ENCODE measurements around the gene CBX6. TPM values are rescaled to one million over a fixed set of nuclear protein-coding genes. Genes with fewer than 3 reads are reported as not detected.

The CBX6 gene
- total RNA-seq, 2 donors from 2014 or later, result 28.0 to 57.0 TPM

GRCh38 chr22:38823076-38823475 is 48.9 kb downstream of the CBX6 start:
- TF ChIP-seq CTCF (IDR thresholded peaks at IDR 0.05), result no peak
- H3K4me1 ChIP-seq, result no peaks in the 10 kb centered on the region
- no peak for DNase-seq (ENCODE audit: low spot score)
- H3K36me3 ChIP-seq, result no peaks in the 10 kb centered on the region
- H3K4me3 ChIP-seq, result no peak overlapping the region
- no peaks in the 10 kb centered on the region for H3K9me3 ChIP-seq
- no peak overlapping the region for H3K27ac ChIP-seq
- H3K27me3 ChIP-seq, result no peaks in the 10 kb centered on the region

GRCh38 chr22:38820020-38820419 is 52.0 kb downstream of the CBX6 start:
- no peaks in the 10 kb centered on the region for H3K4me1 ChIP-seq
- no peaks in the 10 kb centered on the region for H3K36me3 ChIP-seq
- no peak for TF ChIP-seq CTCF (IDR thresholded peaks at IDR 0.05)
- H3K4me3 ChIP-seq, result no peak overlapping the region
- H3K27me3 ChIP-seq, result no peaks in the 10 kb centered on the region
- DNase-seq (ENCODE audit: low spot score), result no peak
- H3K9me3 ChIP-seq, result no peaks in the 10 kb centered on the region
- no peak overlapping the region for H3K27ac ChIP-seq

GRCh38 chr22:38819387-38819940 is 52.6 kb downstream of the CBX6 start:
- H3K9me3 ChIP-seq, result no peaks in the 10 kb centered on the region
- no peaks in the 10 kb centered on the region for H3K36me3 ChIP-seq
- no peak for TF ChIP-seq CTCF (IDR thresholded peaks at IDR 0.05)
- no peaks in the 10 kb centered on the region for H3K4me1 ChIP-seq
- no peak overlapping the region for H3K4me3 ChIP-seq
- DNase-seq (ENCODE audit: low spot score), result no peak
- H3K27me3 ChIP-seq, result no peaks in the 10 kb centered on the region
- no peak overlapping the region for H3K27ac ChIP-seq

GRCh38 chr22:38817196-38817595 is 54.8 kb downstream of the CBX6 start:
- no peak for TF ChIP-seq CTCF (IDR thresholded peaks at IDR 0.05)
- H3K4me1 ChIP-seq, result no peaks in the 10 kb centered on the region
- no peaks in the 10 kb centered on the region for H3K9me3 ChIP-seq
- H3K36me3 ChIP-seq, result no peaks in the 10 kb centered on the region
- H3K27ac ChIP-seq, result no peak overlapping the region
- no peak for DNase-seq (ENCODE audit: low spot score)
- H3K4me3 ChIP-seq, result no peak overlapping the region
- H3K27me3 ChIP-seq, result no peaks in the 10 kb centered on the region

- no peaks in the 10 kb centered on the region for H3K36me3 ChIP-seq
- no peak overlapping the region for H3K4me3 ChIP-seq
- H3K9me3 ChIP-seq, result no peaks in the 10 kb centered on the region
- H3K4me1 ChIP-seq, result no peaks in the 10 kb centered on the region
- no peak overlapping the region for H3K27ac ChIP-seq
- DNase-seq (ENCODE audit: low spot score), result no peak
- no peaks in the 10 kb centered on the region for H3K27me3 ChIP-seq
- TF ChIP-seq CTCF (IDR thresholded peaks at IDR 0.05), result no peak
These were observed 56.2 kb downstream of the CBX6 start for GRCh38 chr22:38815842-38816241.

Other genes starting within 250 kb of the CBX6 start
- gene FAM227A, start 215.8 kb downstream of the CBX6 start, total RNA-seq, result 1 to 10 TPM in 1 of 2 donors, under 1 TPM in 1; 0.70 to 1.1 TPM
- gene CBY1, start 215.6 kb downstream of the CBX6 start, total RNA-seq, result 10 to 100 TPM; 23.0 to 27.9 TPM
- 10 to 100 TPM; 36.9 to 42.5 TPM for gene TOMM22, start 190.3 kb downstream of the CBX6 start, total RNA-seq
- gene JOSD1, start 171.3 kb downstream of the CBX6 start, total RNA-seq, result 10 to 100 TPM; 20.0 to 37.3 TPM
- 10 to 100 TPM; 23.2 to 32.2 TPM for gene GTPBP1, start 166.3 kb downstream of the CBX6 start, total RNA-seq
- gene SUN2, start 116.2 kb downstream of the CBX6 start, total RNA-seq, result 100 to 1,000 TPM; 155 to 252 TPM
- 10 to 100 TPM; 12.3 TPM for gene DNAL4, start 78.1 kb downstream of the CBX6 start, total RNA-seq
- gene NPTXR, start 28.2 kb downstream of the CBX6 start, total RNA-seq, result 10 to 100 TPM; 18.0 to 24.6 TPM
- 1 to 10 TPM in 1 of 2 donors, not detected in 1; 1.1 TPM for gene APOBEC3A, start 85.4 kb upstream of the CBX6 start, total RNA-seq
- under 1 TPM in 1 of 2 donors, not detected in 1; 0.90 TPM for gene APOBEC3B, start 110.1 kb upstream of the CBX6 start, total RNA-seq
- gene APOBEC3C, start 142.0 kb upstream of the CBX6 start, total RNA-seq, result 10 to 100 TPM in 1 of 2 donors, 1 to 10 TPM in 1; 9.1 to 12.5 TPM
- gene APOBEC3D, start 148.9 kb upstream of the CBX6 start, total RNA-seq, result 1 to 10 TPM in 1 of 2 donors, not detected in 1; 1.4 TPM
- 1 to 10 TPM; 3.4 to 6.3 TPM for gene APOBEC3F, start 168.6 kb upstream of the CBX6 start, total RNA-seq
- 1 to 10 TPM; 2.5 to 3.2 TPM for gene APOBEC3G, start 205.1 kb upstream of the CBX6 start, total RNA-seq
- 1 to 10 TPM in 1 of 2 donors, not detected in 1; 1.3 TPM for gene APOBEC3H, start 225.0 kb upstream of the CBX6 start, total RNA-seq

All from right atrium auricular region (tissue), 2 donors.